ENCODE data around the gene USP54. TPM values are rescaled to one million over a fixed set of nuclear protein-coding genes. Genes with fewer than 3 reads are reported as not detected.

Gene USP54, protein sequence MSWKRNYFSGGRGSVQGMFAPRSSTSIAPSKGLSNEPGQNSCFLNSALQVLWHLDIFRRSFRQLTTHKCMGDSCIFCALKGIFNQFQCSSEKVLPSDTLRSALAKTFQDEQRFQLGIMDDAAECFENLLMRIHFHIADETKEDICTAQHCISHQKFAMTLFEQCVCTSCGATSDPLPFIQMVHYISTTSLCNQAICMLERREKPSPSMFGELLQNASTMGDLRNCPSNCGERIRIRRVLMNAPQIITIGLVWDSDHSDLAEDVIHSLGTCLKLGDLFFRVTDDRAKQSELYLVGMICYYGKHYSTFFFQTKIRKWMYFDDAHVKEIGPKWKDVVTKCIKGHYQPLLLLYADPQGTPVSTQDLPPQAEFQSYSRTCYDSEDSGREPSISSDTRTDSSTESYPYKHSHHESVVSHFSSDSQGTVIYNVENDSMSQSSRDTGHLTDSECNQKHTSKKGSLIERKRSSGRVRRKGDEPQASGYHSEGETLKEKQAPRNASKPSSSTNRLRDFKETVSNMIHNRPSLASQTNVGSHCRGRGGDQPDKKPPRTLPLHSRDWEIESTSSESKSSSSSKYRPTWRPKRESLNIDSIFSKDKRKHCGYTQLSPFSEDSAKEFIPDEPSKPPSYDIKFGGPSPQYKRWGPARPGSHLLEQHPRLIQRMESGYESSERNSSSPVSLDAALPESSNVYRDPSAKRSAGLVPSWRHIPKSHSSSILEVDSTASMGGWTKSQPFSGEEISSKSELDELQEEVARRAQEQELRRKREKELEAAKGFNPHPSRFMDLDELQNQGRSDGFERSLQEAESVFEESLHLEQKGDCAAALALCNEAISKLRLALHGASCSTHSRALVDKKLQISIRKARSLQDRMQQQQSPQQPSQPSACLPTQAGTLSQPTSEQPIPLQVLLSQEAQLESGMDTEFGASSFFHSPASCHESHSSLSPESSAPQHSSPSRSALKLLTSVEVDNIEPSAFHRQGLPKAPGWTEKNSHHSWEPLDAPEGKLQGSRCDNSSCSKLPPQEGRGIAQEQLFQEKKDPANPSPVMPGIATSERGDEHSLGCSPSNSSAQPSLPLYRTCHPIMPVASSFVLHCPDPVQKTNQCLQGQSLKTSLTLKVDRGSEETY (N-terminal part only)
- 10 to 100 TPM; 54.0 to 83.5 (median 65.8) TPM for total RNA-seq

- DNase-seq (ENCODE audit: low spot score in 2 of 2) = peak in 1 of 2 donors; percentile 22
- TF ChIP-seq CTCF (IDR thresholded peaks at IDR 0.05) (no peak), POLR2A (IDR thresholded peaks at IDR 0.05) (no peak)
- no peak within 1 kb of the TSS for H3K4me3 ChIP-seq (ENCODE audit: low read depth, poor library complexity, severe bottlenecking)
- intact Hi-C loops (cut with DNase I; ENCODE audit: low total_unique reads) = no loop called here
- 38 to 44% methylated on average over 6 of the region's 6 CpGs for WGBS, 2 donors
These were observed at the start of gene USP54 for GRCh38 chr10:73590881-73591799. TSS of gene USP54 (minus strand) at chr10:73591342. CDS start at chr10:73575658, 15,684 bp downstream.

GRCh38 chr10:73639286-73639685 is 48.1 kb upstream of the USP54 start:
- TF ChIP-seq CTCF (IDR thresholded peaks at IDR 0.05) = no peak
- TF ChIP-seq POLR2A (IDR thresholded peaks at IDR 0.05) = no peak
- no peak overlapping the region for H3K4me3 ChIP-seq (ENCODE audit: low read depth, poor library complexity, severe bottlenecking)
- WGBS, 2 donors = 85 to 88% methylated on average over 3 of the region's 3 CpGs
- DNase-seq (ENCODE audit: low spot score in 2 of 2) = no peak
- intact Hi-C loops (cut with DNase I; ENCODE audit: low total_unique reads) = loop anchor here (5.0 kb wide), 1 partner anchor 1112 kb away; no protein-coding TSS in a partner anchor

DNA sequence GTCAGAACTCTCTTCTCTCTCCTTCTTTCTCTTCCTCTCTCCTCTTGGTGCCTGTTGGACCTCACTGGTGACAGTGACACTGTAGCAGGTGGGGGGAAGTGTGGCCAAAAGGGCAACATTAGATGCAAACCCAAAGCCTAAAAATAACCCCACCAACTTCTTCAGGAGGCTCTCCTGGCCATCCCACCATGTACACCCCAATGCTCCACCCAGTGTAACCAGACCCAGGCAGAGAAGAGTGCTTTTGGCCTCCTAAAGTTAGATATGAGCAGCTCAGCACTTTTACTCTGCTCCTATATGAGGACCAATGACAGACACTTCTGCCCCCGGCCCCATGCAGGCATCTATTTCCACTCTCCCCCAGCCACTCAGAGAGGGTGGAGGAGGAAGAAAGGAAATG is 44.6 kb upstream of the USP54 start:
- no peak for TF ChIP-seq POLR2A (IDR thresholded peaks at IDR 0.05)
- no peak for TF ChIP-seq CTCF (IDR thresholded peaks at IDR 0.05)
- no peak for DNase-seq (ENCODE audit: low spot score in 2 of 2)
- no peak overlapping the region for H3K4me3 ChIP-seq (ENCODE audit: low read depth, poor library complexity, severe bottlenecking)
- WGBS, 2 donors = 40 to 63% methylated on average over 1 of the region's 1 CpG
- intact Hi-C loops (cut with DNase I; ENCODE audit: low total_unique reads) = loop anchor here (5.0 kb wide), 1 partner anchor 1108 kb away; no protein-coding TSS in a partner anchor

GRCh38 chr10:73634421-73634820 is 43.3 kb upstream of the USP54 start:
- DNase-seq (ENCODE audit: low spot score in 2 of 2) = no peak
- no peak overlapping the region for H3K4me3 ChIP-seq (ENCODE audit: low read depth, poor library complexity, severe bottlenecking)
- TF ChIP-seq POLR2A (IDR thresholded peaks at IDR 0.05) = no peak
- TF ChIP-seq CTCF (IDR thresholded peaks at IDR 0.05) = no peak
- intact Hi-C loops (cut with DNase I; ENCODE audit: low total_unique reads) = no loop called here
- WGBS, 2 donors = 69 to 83% methylated on average over 5 of the region's 5 CpGs

- intact Hi-C loops (cut with DNase I; ENCODE audit: low total_unique reads) = loop anchor here (5.0 kb wide), 1 partner anchor 97 kb away; no protein-coding TSS in a partner anchor
- TF ChIP-seq CTCF (IDR thresholded peaks at IDR 0.05) (no peak), POLR2A (IDR thresholded peaks at IDR 0.05) (no peak)
- DNase-seq (ENCODE audit: low spot score in 2 of 2) = no peak
- WGBS, 2 donors = 86 to 93% methylated on average over 5 of the region's 5 CpGs
- no peak overlapping the region for H3K4me3 ChIP-seq (ENCODE audit: low read depth, poor library complexity, severe bottlenecking)
These were observed 38.0 kb upstream of the USP54 start for GRCh38 chr10:73629165-73629564.

Measured in lower leg skin (tissue), 4 donors.